Measurements from ENCODE around the gene PARD3. TPM values are rescaled to one million over a fixed set of nuclear protein-coding genes. Genes with fewer than 3 reads are reported as not detected.

Gene PARD3
- polyA plus RNA-seq, 3 donors = 0.51 TPM; not detected in 2

GRCh38 chr10:34682580-34682979, 132.5 kb downstream of the PARD3 start:
- WGBS (ENCODE audit: insufficient coverage) = 100% methylated on average over 2 of the region's 7 CpGs
- DNase-seq = no peak
- H3K27ac ChIP-seq (ENCODE audit: low read depth in 1 of 2, low read length in 2 of 2) = no peak overlapping the region
- intact Hi-C loops (cut with micrococcal nuclease) = no loop called here
- TF ChIP-seq, protein P1, sequence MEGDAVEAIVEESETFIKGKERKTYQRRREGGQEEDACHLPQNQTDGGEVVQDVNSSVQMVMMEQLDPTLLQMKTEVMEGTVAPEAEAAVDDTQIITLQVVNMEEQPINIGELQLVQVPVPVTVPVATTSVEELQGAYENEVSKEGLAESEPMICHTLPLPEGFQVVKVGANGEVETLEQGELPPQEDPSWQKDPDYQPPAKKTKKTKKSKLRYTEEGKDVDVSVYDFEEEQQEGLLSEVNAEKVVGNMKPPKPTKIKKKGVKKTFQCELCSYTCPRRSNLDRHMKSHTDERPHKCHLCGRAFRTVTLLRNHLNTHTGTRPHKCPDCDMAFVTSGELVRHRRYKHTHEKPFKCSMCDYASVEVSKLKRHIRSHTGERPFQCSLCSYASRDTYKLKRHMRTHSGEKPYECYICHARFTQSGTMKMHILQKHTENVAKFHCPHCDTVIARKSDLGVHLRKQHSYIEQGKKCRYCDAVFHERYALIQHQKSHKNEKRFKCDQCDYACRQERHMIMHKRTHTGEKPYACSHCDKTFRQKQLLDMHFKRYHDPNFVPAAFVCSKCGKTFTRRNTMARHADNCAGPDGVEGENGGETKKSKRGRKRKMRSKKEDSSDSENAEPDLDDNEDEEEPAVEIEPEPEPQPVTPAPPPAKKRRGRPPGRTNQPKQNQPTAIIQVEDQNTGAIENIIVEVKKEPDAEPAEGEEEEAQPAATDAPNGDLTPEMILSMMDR (IDR thresholded peaks at IDR 0.05) = no peak
- no peak overlapping the region for H2AFZ ChIP-seq (ENCODE audit: insufficient read depth, low read depth, low read length, poor library complexity, severe bottlenecking)
- no peaks in the 10 kb centered on the region for H3K4me1 ChIP-seq (ENCODE audit: control insufficient read depth in 1 of 2, insufficient read depth in 2 of 2, low read length in 2 of 2)
- Mint-ChIP-seq H3K4me3 (no peak overlapping the region), H3K27ac (no peak overlapping the region), H3K4me1 (no peaks in the 10 kb centered on the region), H3K9me3 (no peaks in the 10 kb centered on the region), H3K36me3 (no peaks in the 10 kb centered on the region), H3K27me3 (ENCODE audit: low read depth in 3 of 3) (peaks cover 2 to 3% (median 2%) of the 10 kb centered on the region in 3 donors)
- no peaks in the 10 kb centered on the region for H4K20me1 ChIP-seq (ENCODE audit: insufficient read depth, low read length)
- H3K36me3 ChIP-seq (replicated peaks in 1 of 2; ENCODE audit: control insufficient read depth in 1 of 2, insufficient read depth in 2 of 2, low read length in 2 of 2) = no peaks in the 10 kb centered on the region
- H3K4me2 ChIP-seq (replicated peaks; ENCODE audit: extremely low read depth, low read length, poor library complexity, severe bottlenecking) = no peak overlapping the region
- no peaks in the 10 kb centered on the region for H3K27me3 ChIP-seq (ENCODE audit: control insufficient read depth in 2 of 2, insufficient read depth in 2 of 2, low read length in 2 of 2)
- H3K9ac ChIP-seq (ENCODE audit: insufficient read depth, low read length, poor library complexity, severe bottlenecking) = no peak overlapping the region
- no peaks in the 10 kb centered on the region for H3K79me2 ChIP-seq (ENCODE audit: insufficient read depth, low read length)
- H3K9me3 ChIP-seq (replicated peaks in 1 of 2; ENCODE audit: control insufficient read depth in 1 of 2, insufficient read depth in 1 of 2, low read length in 2 of 2) = no peaks in the 10 kb centered on the region
- H3K4me3 ChIP-seq (replicated peaks in 1 of 3; ENCODE audit: low read depth in 2 of 3, low read length in 3 of 3) = no peak overlapping the region

GRCh38 chr10:34681933-34682332, 133.2 kb downstream of the PARD3 start:
- no peaks in the 10 kb centered on the region for H3K27me3 ChIP-seq (ENCODE audit: control insufficient read depth in 2 of 2, insufficient read depth in 2 of 2, low read length in 2 of 2)
- H3K9me3 ChIP-seq (replicated peaks in 1 of 2; ENCODE audit: control insufficient read depth in 1 of 2, insufficient read depth in 1 of 2, low read length in 2 of 2) = no peaks in the 10 kb centered on the region
- 40% methylated on average over 1 of the region's 5 CpGs for WGBS (ENCODE audit: insufficient coverage)
- no peaks in the 10 kb centered on the region for H3K4me1 ChIP-seq (ENCODE audit: control insufficient read depth in 1 of 2, insufficient read depth in 2 of 2, low read length in 2 of 2)
- H3K9ac ChIP-seq (ENCODE audit: insufficient read depth, low read length, poor library complexity, severe bottlenecking) = no peak overlapping the region
- no peak overlapping the region for H3K27ac ChIP-seq (ENCODE audit: low read depth in 1 of 2, low read length in 2 of 2)
- no peak overlapping the region for H2AFZ ChIP-seq (ENCODE audit: insufficient read depth, low read depth, low read length, poor library complexity, severe bottlenecking)
- Mint-ChIP-seq H3K27ac (no peak overlapping the region), H3K9me3 (no peaks in the 10 kb centered on the region), H3K4me3 (no peak overlapping the region), H3K27me3 (ENCODE audit: low read depth in 3 of 3) (peaks cover 2 to 3% (median 3%) of the 10 kb centered on the region in 3 donors), H3K36me3 (no peaks in the 10 kb centered on the region), H3K4me1 (no peaks in the 10 kb centered on the region)
- H3K36me3 ChIP-seq (replicated peaks in 1 of 2; ENCODE audit: control insufficient read depth in 1 of 2, insufficient read depth in 2 of 2, low read length in 2 of 2) = no peaks in the 10 kb centered on the region
- TF ChIP-seq, protein P1 (IDR thresholded peaks at IDR 0.05) = no peak
- no peak overlapping the region for H3K4me2 ChIP-seq (replicated peaks; ENCODE audit: extremely low read depth, low read length, poor library complexity, severe bottlenecking)
- no peak for DNase-seq
- H4K20me1 ChIP-seq (ENCODE audit: insufficient read depth, low read length) = no peaks in the 10 kb centered on the region
- no peak overlapping the region for H3K4me3 ChIP-seq (replicated peaks in 1 of 3; ENCODE audit: low read depth in 2 of 3, low read length in 3 of 3)
- H3K79me2 ChIP-seq (ENCODE audit: insufficient read depth, low read length) = no peaks in the 10 kb centered on the region
- intact Hi-C loops (cut with micrococcal nuclease) = no loop called here

All from CD14-positive monocyte (primary cell).